ENCODE measurements around the gene RPL5.

The RPL5 gene

DNA sequence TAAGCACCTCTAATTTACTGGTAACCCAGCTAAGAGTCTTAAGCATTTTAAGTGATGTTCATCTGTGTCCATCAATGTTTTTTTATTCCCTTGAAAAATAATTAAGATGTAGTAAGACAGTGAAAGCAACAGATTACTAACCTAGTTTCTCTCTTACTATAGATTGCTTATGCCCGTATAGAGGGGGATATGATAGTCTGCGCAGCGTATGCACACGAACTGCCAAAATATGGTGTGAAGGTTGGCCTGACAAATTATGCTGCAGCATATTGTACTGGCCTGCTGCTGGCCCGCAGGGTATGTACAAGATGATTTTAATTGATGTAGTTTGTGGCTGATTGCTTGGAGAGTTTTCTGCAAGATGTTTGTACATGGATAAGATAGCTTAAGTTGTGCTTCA is 2.8 kb downstream of the RPL5 start:
- intact Hi-C loops (cut with DNase I; ENCODE audit: low total_unique reads) = loop anchor here (5.0 to 10.0 kb wide), 2 partner anchors 52 to 350 kb away; partner anchors contain the start of genes CCDC18 and TMED5
- peak overlapping the region in 1 of 2 donors; percentile 87 for H3K27ac ChIP-seq
- H3K4me1 ChIP-seq = peaks cover 0 to 73% (median 36%) of the 10 kb centered on the region in 4 donors
- H3K27me3 ChIP-seq = no peaks in the 10 kb centered on the region
- H3K4me3 ChIP-seq = no peak overlapping the region
- no peaks in the 10 kb centered on the region for H3K9me3 ChIP-seq
- no peak for DNase-seq
- TF ChIP-seq, protein P1, sequence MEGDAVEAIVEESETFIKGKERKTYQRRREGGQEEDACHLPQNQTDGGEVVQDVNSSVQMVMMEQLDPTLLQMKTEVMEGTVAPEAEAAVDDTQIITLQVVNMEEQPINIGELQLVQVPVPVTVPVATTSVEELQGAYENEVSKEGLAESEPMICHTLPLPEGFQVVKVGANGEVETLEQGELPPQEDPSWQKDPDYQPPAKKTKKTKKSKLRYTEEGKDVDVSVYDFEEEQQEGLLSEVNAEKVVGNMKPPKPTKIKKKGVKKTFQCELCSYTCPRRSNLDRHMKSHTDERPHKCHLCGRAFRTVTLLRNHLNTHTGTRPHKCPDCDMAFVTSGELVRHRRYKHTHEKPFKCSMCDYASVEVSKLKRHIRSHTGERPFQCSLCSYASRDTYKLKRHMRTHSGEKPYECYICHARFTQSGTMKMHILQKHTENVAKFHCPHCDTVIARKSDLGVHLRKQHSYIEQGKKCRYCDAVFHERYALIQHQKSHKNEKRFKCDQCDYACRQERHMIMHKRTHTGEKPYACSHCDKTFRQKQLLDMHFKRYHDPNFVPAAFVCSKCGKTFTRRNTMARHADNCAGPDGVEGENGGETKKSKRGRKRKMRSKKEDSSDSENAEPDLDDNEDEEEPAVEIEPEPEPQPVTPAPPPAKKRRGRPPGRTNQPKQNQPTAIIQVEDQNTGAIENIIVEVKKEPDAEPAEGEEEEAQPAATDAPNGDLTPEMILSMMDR (IDR thresholded peaks at IDR 0.05) = no peak
- peaks cover 41 to 61% (median 44%) of the 10 kb centered on the region in 3 donors for H3K36me3 ChIP-seq

DNA sequence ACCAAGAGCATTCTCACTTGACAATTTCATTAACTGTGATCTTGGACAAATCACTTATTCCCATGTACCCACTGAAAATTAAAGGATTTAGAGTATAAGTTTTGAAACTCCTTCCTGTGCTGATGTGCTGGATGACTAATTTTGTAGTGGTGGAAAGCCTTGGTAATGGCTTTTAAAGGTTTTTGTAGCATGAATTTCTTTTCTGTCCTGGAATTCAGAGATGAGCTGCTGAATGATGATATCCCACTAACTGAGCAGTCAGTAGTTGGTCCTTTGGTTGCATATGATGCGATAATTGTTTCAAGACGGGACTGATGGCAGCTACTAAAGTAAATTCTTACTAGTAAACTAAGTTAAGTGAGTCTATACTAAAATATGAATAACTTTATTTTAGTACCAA is 5.2 kb downstream of the RPL5 start:
- peaks cover 0 to 76% (median 34%) of the 10 kb centered on the region in 4 donors for H3K4me1 ChIP-seq

DNA sequence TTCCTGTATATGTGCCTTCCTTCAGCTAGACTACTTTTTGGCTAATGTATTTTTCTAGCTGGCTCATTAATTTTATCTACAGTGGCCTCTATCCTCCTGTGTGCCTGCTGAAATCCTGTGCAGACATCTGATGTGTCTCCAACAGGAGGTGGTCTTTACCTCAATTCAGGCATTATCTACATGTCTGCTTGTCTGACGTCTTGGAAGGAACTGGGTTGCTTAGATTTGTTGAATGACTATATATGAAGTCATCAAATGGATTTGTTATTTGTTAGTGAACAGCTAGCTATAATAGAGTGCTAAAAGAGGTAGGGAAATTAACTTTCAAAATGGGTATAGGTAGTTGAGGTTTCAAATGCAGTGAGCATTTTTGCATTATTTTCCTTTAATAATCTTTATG is 6.7 kb downstream of the RPL5 start:
- Histone ChIP-seq H3K36me3 (peaks cover 79 to 99% (median 81%) of the 10 kb centered on the region in 3 donors), H3K9me3 (no peaks in the 10 kb centered on the region), H3K27ac (no peak overlapping the region), H3K4me1 (peaks cover 0 to 69% (median 31%) of the 10 kb centered on the region in 4 donors), H3K4me3 (no peak overlapping the region), H3K27me3 (no peaks in the 10 kb centered on the region)
- no peak for DNase-seq
- TF ChIP-seq, protein P1 (IDR thresholded peaks at IDR 0.05) = no peak
- intact Hi-C loops (cut with DNase I; ENCODE audit: low total_unique reads) = loop anchor here (10.0 kb wide), 1 partner anchor 346 kb away; the partner anchor contains the start of genes CCDC18 and TMED5

More for the DNA sequence above, 5.2 kb downstream of the RPL5 start:
- intact Hi-C loops (cut with DNase I; ENCODE audit: low total_unique reads) = loop anchor here (10.0 kb wide), 1 partner anchor 348 kb away; the partner anchor contains the start of genes CCDC18 and TMED5
- H3K27me3 ChIP-seq = no peaks in the 10 kb centered on the region
- no peak overlapping the region for H3K27ac ChIP-seq
- DNase-seq = no peak
- no peaks in the 10 kb centered on the region for H3K9me3 ChIP-seq
- no peak overlapping the region for H3K4me3 ChIP-seq
- TF ChIP-seq, protein P1 (IDR thresholded peaks at IDR 0.05) = no peak
- H3K36me3 ChIP-seq = peaks cover 64 to 85% (median 68%) of the 10 kb centered on the region in 3 donors

DNA sequence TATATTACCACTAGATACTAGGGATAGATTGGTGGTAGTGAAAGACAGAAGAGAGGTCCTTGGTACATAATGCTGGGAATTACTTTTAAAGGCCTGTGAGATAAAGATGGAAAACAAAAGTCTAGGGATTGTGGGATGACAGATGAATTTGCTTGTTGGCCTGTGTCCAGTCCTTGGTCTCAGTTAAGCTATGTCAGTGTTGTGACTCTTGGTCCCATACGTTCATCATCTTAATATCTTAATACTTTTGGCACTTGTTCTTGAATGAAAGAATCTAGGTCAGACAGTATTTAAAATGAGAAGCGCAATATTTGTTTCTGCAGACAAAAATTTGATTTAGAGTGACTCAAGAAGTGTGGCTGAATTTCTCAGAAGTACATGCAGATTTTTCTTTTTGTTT is 7.6 kb downstream of the RPL5 start:
- Histone ChIP-seq H3K4me1 (peaks cover 0 to 60% (median 23%) of the 10 kb centered on the region in 4 donors), H3K4me3 (no peak overlapping the region), H3K9me3 (no peaks in the 10 kb centered on the region), H3K27ac (no peak overlapping the region), H3K27me3 (no peaks in the 10 kb centered on the region), H3K36me3 (peaks cover 77 to 99% (median 79%) of the 10 kb centered on the region in 3 donors)
- TF ChIP-seq, protein P1 (IDR thresholded peaks at IDR 0.05) = no peak
- DNase-seq = no peak
- intact Hi-C loops (cut with DNase I; ENCODE audit: low total_unique reads) = loop anchor here (10.0 kb wide), 1 partner anchor 345 kb away; the partner anchor contains the start of genes CCDC18 and TMED5

DNA sequence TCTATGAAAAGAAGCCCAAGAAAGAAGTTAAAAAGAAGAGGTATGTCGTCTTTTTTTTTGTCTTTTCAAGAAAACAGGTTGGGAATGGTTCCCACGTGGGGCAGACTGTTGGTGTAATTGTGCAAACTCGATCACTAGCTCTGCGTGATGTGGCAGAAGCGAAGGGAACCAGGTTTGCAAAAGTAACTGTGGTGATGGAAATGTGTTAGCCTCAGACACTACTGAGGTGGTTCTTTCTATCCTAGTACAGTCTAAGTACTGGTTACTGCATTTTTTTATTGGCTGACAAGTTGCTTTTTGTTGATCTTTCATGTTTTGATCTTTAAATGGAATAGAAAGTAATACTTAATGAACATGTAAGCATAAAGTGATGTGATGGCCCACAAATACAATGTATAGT is 8.8 kb downstream of the RPL5 start:
- Histone ChIP-seq H3K9me3 (no peaks in the 10 kb centered on the region), H3K36me3 (peaks cover 70 to 90% (median 71%) of the 10 kb centered on the region in 3 donors), H3K27me3 (no peaks in the 10 kb centered on the region), H3K27ac (no peak overlapping the region), H3K4me1 (peaks cover 0 to 48% (median 18%) of the 10 kb centered on the region in 4 donors), H3K4me3 (no peak overlapping the region)
- intact Hi-C loops (cut with DNase I; ENCODE audit: low total_unique reads) = no loop called here
- DNase-seq = no peak
- TF ChIP-seq, protein P1 (IDR thresholded peaks at IDR 0.05) = no peak

All from tibial artery (tissue), 4 donors.